Measurements from ENCODE around the gene MRPL20.
"Not testable (repeated sequence)": the region's sequence is repeated elsewhere in the genome, so short reads cannot be mapped to it uniquely, and the experiment has no call there.

MRPL20 gene

DNA sequence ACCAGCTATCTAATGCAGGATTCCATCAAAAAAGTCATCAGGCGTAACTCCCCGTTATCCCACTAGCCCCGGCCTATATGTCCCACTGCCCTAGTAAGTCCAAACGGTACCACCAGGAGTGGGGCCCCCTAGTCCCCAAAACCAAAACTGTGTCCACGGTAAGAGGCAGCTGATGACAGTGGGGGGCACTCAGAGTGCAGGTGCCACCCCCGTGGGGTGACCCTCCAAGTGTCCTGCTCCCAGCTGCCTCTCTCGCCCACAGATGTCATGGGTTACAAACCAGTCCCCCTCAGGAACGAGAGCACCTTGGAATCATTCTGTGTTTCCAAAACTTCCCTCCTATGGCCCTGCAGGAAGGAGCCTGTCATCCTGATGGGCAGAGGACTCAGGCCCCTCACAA is 21.2 kb downstream of the MRPL20 start:
- DNase-seq (ENCODE audit: low spot score), result no peak

- not testable (repeated sequence) for DNase-seq (ENCODE audit: low spot score)
Measured at GRCh38 chr1:1385339-1385738, 21.8 kb downstream of the MRPL20 start.

GRCh38 chr1:1381294-1381693 is 25.8 kb downstream of the MRPL20 start:
- DNase-seq (ENCODE audit: low spot score), result no peak

DNA sequence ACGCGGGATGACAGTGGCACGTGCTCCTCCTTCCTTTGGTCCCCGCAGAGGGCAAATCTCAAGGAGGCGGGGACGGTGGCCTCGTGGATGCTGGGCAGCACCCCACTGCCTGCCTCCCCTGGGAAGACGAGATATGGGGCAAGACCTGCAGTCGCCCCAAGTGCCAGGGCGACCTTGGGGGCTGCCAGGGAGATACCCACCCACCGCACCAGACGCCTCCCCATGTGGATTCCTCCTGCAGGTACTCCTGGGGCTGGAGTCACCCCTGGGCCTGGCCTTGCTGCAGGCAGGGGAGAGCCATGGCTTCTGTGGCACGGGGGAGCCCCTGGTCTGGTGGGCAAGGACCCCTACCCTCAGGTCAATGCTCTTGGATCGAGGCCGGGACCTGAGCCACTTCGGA is 26.2 kb downstream of the MRPL20 start:
- DNase-seq (ENCODE audit: low spot score), result no peak

GRCh38 chr1:1377540-1378205 is 29.4 kb downstream of the MRPL20 start:
- no peak for DNase-seq (ENCODE audit: low spot score)

GRCh38 chr1:1376551-1377226 is 30.4 kb downstream of the MRPL20 start:
- DNase-seq (ENCODE audit: low spot score), result no peak

- DNase-seq (ENCODE audit: low spot score), result peak; percentile 99
Measured at GRCh38 chr1:1374929-1375662, 32.0 kb downstream of the MRPL20 start, which contains the start of gene AURKAIP1. AURKAIP1 (minus strand) TSS chr1:1375207; CDS start chr1:1374756, 451 bp downstream.

- DNase-seq (ENCODE audit: low spot score), result no peak
Measured at GRCh38 chr1:1374589-1374928, 32.5 kb downstream of the MRPL20 start.

DNA sequence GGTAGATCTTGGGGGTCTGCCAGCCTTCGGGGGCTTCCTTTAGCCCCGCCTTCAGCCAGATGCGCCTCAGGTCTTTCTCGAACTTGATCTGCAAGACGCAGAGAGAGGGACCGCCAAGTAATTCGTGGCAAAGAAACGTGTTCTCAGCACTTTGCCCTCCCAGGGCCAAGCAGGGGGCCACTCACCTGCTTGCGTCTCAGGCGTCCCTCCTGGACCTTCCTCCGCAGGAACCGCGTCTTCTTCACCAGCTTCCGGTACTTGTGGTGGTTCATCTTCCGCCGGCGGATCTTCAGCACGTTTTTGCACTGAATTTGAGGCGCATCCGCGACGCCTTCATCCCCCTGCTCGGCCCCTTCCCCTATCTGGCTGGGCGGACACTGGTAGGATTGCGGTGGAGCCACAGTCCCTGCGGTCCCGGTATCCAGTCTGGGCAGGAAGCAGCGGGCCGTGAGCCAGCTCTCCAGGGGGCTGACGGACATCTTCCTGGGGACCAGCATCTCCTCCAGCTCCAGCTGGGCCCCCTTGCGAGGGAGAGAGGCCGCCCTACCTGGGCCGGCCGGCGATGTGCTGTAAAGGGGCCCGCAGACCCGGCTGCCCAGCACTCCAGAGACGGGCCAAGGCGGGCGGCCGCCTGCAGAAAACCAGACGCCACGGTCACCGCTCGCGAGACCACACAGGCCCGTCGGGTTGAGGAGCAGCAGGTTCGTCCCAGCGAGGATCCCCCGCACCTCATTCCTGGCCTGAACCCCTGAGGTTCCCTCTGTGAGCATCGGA is 33.1 kb downstream of the MRPL20 start:
- no peak for DNase-seq (ENCODE audit: low spot score)

DNA sequence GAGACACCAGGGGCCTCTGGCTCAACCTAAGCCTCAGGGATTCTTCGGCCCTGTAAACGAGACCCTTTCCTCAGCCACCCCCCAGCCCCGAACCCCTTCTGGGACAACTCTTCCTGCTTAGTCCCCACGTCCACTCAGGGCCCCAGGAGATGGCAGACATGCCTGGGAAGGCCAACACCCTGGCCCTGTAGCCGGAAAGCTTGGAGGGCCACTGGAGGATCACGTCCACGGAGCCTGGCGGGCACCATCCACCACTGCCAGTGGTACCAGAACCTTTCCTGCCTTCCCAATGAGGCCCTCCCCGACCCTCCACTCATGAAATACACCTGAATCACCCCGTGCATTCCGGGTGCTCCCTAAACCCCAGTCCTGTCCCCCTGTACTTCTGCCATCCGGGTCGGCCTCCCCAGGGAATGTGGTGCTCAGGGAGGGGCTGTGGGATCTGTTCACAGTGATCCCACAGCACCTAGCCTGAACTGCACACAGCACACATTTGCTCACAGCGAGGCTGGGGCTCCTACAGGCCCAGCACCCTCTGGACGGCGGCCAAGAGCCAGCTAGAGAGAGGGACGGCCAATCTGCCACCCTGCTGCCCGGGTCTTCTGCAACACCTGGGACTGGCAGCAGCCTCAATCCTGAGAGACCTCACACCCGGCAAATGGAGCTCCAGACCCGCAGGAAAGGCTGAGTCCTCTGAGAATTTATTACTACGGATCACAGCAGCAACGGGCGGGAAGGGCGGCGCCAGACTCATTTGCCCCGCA is 33.9 kb downstream of the MRPL20 start:
- no peak for DNase-seq (ENCODE audit: low spot score)

DNA sequence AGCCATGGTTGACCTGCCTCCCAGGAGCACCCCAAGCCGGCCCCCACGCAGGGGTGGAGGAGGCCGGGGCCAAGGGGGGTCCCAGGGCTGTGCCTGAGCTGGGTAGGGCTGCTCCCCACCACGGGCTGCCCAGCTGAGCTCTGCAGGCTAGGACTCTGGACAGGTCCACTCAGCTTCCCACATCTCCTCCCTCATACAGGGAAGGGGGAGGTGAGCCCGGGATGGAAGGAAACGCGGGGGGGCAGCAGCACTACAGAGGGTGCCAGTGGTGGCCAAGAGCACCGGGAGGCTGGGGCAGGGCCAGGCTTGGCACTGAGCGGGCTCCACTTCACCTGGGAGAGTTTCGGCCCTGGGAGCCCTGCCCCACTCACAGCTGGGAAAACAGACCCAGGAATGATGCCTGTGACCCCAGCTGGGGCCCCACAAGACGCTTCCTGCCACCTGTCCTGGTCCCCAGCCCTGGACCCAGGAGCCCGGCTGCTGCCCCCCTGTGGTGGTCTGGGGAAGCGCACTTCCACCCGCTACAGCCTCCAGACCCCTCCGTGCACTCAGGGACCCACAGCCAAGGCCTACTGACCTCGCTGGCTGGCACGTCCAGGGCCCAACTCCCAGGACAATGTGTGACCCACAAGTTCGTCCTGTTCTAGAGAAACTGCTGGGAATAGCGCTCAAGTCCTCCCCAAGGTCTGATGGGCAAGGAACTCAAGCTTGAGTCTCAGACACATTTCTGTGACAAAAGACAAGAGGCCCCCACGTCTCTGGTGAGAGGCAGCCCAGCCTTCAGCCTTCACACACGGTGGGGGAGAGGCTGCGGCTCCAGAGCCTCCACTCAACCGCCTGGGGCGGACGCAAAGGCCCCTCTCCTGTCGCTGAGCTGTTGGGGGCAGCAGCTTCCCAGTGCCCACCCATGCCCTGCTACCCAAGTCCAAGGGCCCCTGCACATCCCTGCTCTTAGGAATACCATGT is 35.1 kb downstream of the MRPL20 start:
- DNase-seq (ENCODE audit: low spot score), result peak; percentile 75

GRCh38 chr1:1371364-1371745 is 35.7 kb downstream of the MRPL20 start:
- peak; percentile 27 for DNase-seq (ENCODE audit: low spot score)

- DNase-seq (ENCODE audit: low spot score), result no peak
Measured at GRCh38 chr1:1370771-1371300, 36.3 kb downstream of the MRPL20 start.

DNA sequence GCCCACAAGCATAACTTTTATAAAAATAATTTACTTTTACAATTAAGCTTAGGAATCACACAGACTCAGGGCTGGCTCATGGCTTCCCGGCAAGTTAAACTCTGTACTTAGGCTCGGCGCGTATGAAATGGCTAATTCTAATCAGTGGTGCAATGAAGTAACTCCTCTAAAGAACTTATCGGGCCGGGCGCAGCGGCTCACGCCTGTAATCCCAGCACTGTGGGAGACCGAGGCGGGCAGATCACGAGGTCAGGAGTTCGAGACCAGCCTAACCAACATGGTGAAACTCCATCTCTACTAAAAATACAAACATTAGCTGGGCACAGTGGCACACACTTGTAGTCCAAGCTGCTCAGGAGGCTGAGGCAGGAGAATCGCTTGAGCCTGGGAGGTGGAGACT is 37.0 kb downstream of the MRPL20 start:
- not testable (repeated sequence) for DNase-seq (ENCODE audit: low spot score)

DNA sequence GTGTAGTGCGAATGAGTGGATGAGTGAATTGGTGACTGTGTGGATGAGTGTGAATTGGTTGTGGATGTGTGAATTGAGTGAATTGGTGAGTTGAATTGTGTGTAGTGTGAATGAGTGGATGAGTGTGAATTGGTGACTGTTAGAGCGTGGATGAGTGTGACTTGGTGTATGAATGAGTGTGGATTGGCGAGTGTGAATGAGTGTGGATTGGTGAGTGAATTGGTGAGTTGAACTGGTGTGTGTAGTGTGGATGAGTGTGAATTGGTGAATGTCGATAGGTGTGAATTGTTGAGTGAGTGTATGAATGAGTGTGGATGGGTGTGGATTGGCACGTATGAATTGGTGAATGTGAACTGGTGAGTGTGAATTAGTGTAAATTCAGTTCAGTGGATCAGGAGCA is 39.8 kb downstream of the MRPL20 start:
- no peak for DNase-seq (ENCODE audit: low spot score)

DNA sequence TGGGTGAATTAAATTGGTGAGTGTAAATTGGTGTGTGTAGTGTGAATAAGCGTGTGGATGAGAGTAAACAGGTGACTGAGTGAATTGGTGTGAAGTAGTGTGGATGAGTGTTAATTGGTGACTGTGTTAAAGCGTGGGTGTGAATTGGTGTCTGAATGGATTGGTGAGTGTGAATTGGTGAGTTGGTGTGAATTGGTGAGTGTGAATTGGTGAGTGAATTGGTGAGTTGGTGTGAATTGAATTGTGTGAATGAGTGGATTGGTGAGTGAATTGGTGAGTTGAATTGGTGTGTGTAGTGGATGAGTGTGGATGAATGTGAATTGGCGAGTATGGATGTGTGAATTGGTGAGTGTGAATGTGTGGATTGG is 40.4 kb downstream of the MRPL20 start:
- DNase-seq (ENCODE audit: low spot score), result no peak

- no peak for DNase-seq (ENCODE audit: low spot score)
Measured at GRCh38 chr1:1365875-1366698, 41.0 kb downstream of the MRPL20 start.

GRCh38 chr1:1364266-1364665 is 42.8 kb downstream of the MRPL20 start:
- DNase-seq (ENCODE audit: low spot score), result no peak

DNA sequence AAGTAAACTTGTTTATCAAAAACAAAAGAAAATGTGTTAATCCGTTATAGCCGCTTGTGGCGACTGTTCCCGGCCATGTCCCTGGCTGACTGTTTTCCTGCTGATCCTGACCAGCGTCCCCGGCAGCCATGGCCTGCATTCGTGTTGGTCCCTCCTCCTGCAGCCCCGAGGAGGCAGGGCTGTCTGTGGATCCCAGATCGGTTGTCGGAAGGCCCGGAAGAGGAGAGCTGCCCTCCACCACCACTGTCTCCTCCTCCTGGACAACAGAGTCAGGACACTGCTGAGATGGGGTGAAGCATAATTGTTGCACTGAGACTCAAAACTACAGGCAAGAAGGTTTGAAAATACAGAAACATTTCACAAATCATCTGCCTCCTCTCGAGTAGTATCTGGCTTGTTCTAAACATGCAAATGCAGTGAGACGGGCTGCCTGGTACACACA is 45.1 kb downstream of the MRPL20 start:
- peak; percentile 80 for DNase-seq (ENCODE audit: low spot score)
